ENCODE measurements around the gene GARIN1A. TPM values are rescaled to one million over a fixed set of nuclear protein-coding genes. Genes with fewer than 3 reads are reported as not detected.
"Not testable (repeated sequence)": the region's sequence is repeated elsewhere in the genome, so short reads cannot be mapped to it uniquely, and the experiment has no call there.

The GARIN1A gene
- total RNA-seq (2014; rRNA removed) (0.91 and 3.6 TPM in 2 replicates), Bru-seq, nascent RNA (percentile 50 among the genes with signal in this experiment), BruChase-seq, experiment 1, labeled RNA remaining after a 6-hour chase (percentile 87 among the genes with signal in this experiment), BruChase-seq, experiment 2, labeled RNA remaining after a 2-hour chase (percentile 79 among the genes with signal in this experiment)
- long read RNA-seq, partial matches to known transcripts, result 0 of 1 reads
- long read RNA-seq, other reads (novel, unspliced or antisense), result 1 of 1 reads

DNA sequence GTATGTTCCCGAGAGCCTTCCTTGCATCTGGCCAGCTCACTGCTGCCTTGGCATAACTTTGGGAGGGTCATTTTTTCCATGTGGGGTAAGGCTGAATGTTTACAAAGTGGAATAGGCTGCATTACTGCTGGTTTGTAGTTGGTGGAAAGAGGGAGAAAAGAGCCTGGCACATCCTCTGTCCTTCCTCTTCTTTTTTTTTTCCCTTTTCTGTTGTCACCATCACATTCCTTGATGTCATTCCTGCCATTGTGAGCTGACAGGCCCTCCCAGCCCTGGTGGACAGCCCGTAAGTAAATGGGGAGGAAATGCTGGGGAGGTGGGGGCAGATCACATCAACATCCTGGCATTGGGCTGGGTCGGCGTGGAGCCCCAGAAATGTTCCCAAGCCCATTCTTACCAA is at the start of gene GARIN1A:
Gene GARIN1A, plus strand, starts transcription at position 301 of the 400 bp plus-strand sequence. CDS start 106 bp downstream, outside the sequence.
- no peak within 1 kb of the TSS for H3K4me3 ChIP-seq (ENCODE audit: low read length)
- TF ChIP-seq EZH2 (IDR thresholded peaks at IDR 0.05; ENCODE audit: low read length, unreplicated experiment) (no peak), EZH2phosphoT487 (IDR thresholded peaks at IDR 0.05; ENCODE audit: borderline replicate concordance, low read length) (no peak)
- TF ChIP-seq, protein P1, sequence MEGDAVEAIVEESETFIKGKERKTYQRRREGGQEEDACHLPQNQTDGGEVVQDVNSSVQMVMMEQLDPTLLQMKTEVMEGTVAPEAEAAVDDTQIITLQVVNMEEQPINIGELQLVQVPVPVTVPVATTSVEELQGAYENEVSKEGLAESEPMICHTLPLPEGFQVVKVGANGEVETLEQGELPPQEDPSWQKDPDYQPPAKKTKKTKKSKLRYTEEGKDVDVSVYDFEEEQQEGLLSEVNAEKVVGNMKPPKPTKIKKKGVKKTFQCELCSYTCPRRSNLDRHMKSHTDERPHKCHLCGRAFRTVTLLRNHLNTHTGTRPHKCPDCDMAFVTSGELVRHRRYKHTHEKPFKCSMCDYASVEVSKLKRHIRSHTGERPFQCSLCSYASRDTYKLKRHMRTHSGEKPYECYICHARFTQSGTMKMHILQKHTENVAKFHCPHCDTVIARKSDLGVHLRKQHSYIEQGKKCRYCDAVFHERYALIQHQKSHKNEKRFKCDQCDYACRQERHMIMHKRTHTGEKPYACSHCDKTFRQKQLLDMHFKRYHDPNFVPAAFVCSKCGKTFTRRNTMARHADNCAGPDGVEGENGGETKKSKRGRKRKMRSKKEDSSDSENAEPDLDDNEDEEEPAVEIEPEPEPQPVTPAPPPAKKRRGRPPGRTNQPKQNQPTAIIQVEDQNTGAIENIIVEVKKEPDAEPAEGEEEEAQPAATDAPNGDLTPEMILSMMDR (conservative IDR thresholded peaks at IDR 0.05; ENCODE audit: low read depth, low read length), result no peak
- H3K9me2 ChIP-seq (replicated peaks; ENCODE audit: low read length), result no peaks in the 10 kb centered on the region
- CTCF ChIA-PET, result no interaction called here
- DNase-seq (no peak), ATAC-seq (no peak)
- H3F3A ChIP-seq (ENCODE audit: low read length, unreplicated experiment), result no peaks in the 10 kb centered on the region
- no peaks in the 10 kb centered on the region for H3K9me3 ChIP-seq (ENCODE audit: low read length)
- no peaks in the 10 kb centered on the region for H3K4me1 ChIP-seq (ENCODE audit: insufficient read depth, low read length)
- H2AFZ ChIP-seq (ENCODE audit: low read length), result no peak within 1 kb of the TSS
- no peaks in the 10 kb centered on the region for H3K79me2 ChIP-seq (ENCODE audit: low read length)
- BruUV-seq (replicated peaks), result no TSS peak
- H3K36me3 ChIP-seq (ENCODE audit: low read depth, low read length), result no peaks in the 10 kb centered on the region
- H3K9ac ChIP-seq (ENCODE audit: low read length), result no peak within 1 kb of the TSS
- H3K27ac ChIP-seq (ENCODE audit: low read length), result no peak within 1 kb of the TSS
- no peaks in the 10 kb centered on the region for H3K27me3 ChIP-seq (ENCODE audit: low read length)
- intact Hi-C loops (cut with micrococcal nuclease), result no loop called here
- no peak within 1 kb of the TSS for H3K4me2 ChIP-seq (ENCODE audit: low read length)
- no peaks in the 10 kb centered on the region for H4K20me1 ChIP-seq (ENCODE audit: low read length)
- POLR2A ChIA-PET (ENCODE audit: unreplicated experiment), result interaction anchor here (0.6 kb wide), 1 partner anchor 10 kb away, joined by 3 read pairs; no protein-coding TSS in a partner anchor

DNA sequence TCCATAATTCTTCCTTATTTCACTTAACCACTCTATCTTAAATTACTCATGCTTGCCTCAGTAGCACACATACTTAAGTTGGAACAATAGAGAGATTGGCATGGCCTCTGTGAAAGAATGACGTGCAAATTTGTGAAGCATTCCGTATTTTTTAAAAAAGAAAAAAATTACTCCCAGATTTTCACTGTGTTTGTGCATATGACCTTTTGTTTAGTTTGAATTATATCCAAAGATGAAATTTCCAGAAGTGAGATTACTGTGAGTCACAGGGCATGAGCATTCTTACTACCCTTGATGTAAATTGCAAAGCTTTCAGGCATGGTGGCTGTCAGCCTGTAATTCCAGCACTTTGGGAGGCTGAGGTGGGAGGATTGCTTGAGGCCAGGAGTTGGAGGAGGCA is 45.0 kb upstream of the GARIN1A start:
- H3K4me3 ChIP-seq (ENCODE audit: low read length); H3K36me3 ChIP-seq (ENCODE audit: low read depth, low read length); H4K20me1 ChIP-seq (ENCODE audit: low read length); H3K79me2 ChIP-seq (ENCODE audit: low read length); H3K4me2 ChIP-seq (ENCODE audit: low read length); H3K27ac ChIP-seq (ENCODE audit: low read length); H3K9me3 ChIP-seq (ENCODE audit: low read length); H3F3A ChIP-seq (ENCODE audit: low read length, unreplicated experiment); intact Hi-C loops (cut with micrococcal nuclease); H3K4me1 ChIP-seq (ENCODE audit: insufficient read depth, low read length); POLR2A ChIA-PET (ENCODE audit: unreplicated experiment); H3K9me2 ChIP-seq (replicated peaks; ENCODE audit: low read length); H3K9ac ChIP-seq (ENCODE audit: low read length); H3K27me3 ChIP-seq (ENCODE audit: low read length); CTCF ChIA-PET; H2AFZ ChIP-seq (ENCODE audit: low read length); BruUV-seq (replicated peaks); ATAC-seq: not testable (repeated sequence)
- peak; percentile 4 for DNase-seq

DNA sequence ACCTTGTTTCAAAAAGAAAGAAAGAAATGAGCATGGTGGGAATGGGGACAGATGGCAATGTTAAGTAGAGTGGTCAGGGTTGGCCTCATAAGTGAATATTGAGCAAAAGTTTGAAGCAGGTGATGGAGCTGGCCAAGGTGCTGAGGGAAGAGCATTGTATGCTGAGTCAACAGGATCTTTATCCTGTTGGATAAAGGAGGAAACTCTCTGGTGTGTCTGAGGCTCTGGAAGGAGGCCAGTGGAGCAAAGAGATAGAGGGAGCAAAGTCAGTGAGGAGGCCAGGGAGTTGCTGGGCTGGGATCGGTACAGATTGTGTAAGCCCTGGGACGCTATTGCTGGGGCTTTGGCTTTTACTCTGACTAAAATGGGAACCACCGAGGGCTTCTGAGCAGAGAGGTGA is 38.2 kb upstream of the GARIN1A start:
- H3F3A ChIP-seq (ENCODE audit: low read length, unreplicated experiment); intact Hi-C loops (cut with micrococcal nuclease); H3K9me2 ChIP-seq (replicated peaks; ENCODE audit: low read length); H3K4me1 ChIP-seq (ENCODE audit: insufficient read depth, low read length); CTCF ChIA-PET; H3K9me3 ChIP-seq (ENCODE audit: low read length); H3K4me2 ChIP-seq (ENCODE audit: low read length); H3K79me2 ChIP-seq (ENCODE audit: low read length); DNase-seq; H3K27me3 ChIP-seq (ENCODE audit: low read length); H4K20me1 ChIP-seq (ENCODE audit: low read length); H3K36me3 ChIP-seq (ENCODE audit: low read depth, low read length); H3K9ac ChIP-seq (ENCODE audit: low read length); BruUV-seq (replicated peaks); H3K4me3 ChIP-seq (ENCODE audit: low read length); ATAC-seq; H3K27ac ChIP-seq (ENCODE audit: low read length); H2AFZ ChIP-seq (ENCODE audit: low read length); POLR2A ChIA-PET (ENCODE audit: unreplicated experiment): not testable (repeated sequence)

DNA sequence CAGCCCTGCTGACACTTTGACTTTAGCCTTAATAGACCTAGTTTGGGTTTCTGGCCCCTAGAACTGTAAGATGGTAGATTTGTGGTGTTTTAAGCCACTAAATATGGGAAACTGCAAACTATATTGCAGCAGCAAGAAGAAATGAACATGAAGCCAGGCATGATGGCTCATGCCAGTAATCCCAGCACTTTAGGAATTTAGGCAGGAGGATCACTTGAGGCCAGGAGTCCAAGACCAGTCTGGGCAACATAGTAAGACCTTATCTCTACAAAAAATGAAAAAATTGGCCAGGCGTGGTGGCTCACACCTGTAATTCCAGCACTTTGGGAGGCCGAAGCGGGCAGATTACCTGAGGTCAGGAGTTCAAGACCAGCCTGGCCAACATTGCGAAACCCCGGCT is 26.9 kb upstream of the GARIN1A start:
- H3K9ac ChIP-seq (ENCODE audit: low read length); BruUV-seq (replicated peaks); H3K9me2 ChIP-seq (replicated peaks; ENCODE audit: low read length); H3K79me2 ChIP-seq (ENCODE audit: low read length); H3K27ac ChIP-seq (ENCODE audit: low read length); intact Hi-C loops (cut with micrococcal nuclease); DNase-seq; H2AFZ ChIP-seq (ENCODE audit: low read length); H4K20me1 ChIP-seq (ENCODE audit: low read length); POLR2A ChIA-PET (ENCODE audit: unreplicated experiment); H3K27me3 ChIP-seq (ENCODE audit: low read length); H3K4me1 ChIP-seq (ENCODE audit: insufficient read depth, low read length); ATAC-seq; CTCF ChIA-PET; H3F3A ChIP-seq (ENCODE audit: low read length, unreplicated experiment); H3K4me2 ChIP-seq (ENCODE audit: low read length); H3K4me3 ChIP-seq (ENCODE audit: low read length); H3K36me3 ChIP-seq (ENCODE audit: low read depth, low read length); H3K9me3 ChIP-seq (ENCODE audit: low read length): not testable (repeated sequence)

DNA sequence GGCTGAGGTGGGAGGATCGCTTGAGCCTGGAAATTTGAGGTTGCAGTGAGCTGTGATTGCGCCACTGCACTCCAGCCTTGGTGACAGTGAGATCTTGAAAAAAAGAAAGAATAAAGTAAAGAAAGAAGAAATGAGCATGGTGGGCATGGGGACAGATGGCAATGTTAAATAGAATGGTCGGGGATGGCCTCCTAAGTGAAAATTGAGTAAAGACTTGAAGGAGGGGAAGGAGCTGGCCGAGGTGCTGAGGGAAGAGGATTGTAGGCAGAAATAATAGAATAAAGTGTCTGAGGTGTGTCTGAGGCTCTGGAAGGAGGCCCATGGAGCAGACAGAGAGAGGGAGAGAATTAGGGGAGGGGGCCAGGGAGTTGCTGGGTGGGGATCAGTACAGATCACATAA is 26.2 kb upstream of the GARIN1A start:
- H3K27me3 ChIP-seq (ENCODE audit: low read length); H3F3A ChIP-seq (ENCODE audit: low read length, unreplicated experiment); CTCF ChIA-PET; H3K4me1 ChIP-seq (ENCODE audit: insufficient read depth, low read length); H4K20me1 ChIP-seq (ENCODE audit: low read length); H3K4me3 ChIP-seq (ENCODE audit: low read length); DNase-seq; H3K9ac ChIP-seq (ENCODE audit: low read length); H3K27ac ChIP-seq (ENCODE audit: low read length); H3K9me2 ChIP-seq (replicated peaks; ENCODE audit: low read length); intact Hi-C loops (cut with micrococcal nuclease); H3K79me2 ChIP-seq (ENCODE audit: low read length); BruUV-seq (replicated peaks); H2AFZ ChIP-seq (ENCODE audit: low read length); POLR2A ChIA-PET (ENCODE audit: unreplicated experiment); ATAC-seq; H3K4me2 ChIP-seq (ENCODE audit: low read length); H3K9me3 ChIP-seq (ENCODE audit: low read length); H3K36me3 ChIP-seq (ENCODE audit: low read depth, low read length): not testable (repeated sequence)

DNA sequence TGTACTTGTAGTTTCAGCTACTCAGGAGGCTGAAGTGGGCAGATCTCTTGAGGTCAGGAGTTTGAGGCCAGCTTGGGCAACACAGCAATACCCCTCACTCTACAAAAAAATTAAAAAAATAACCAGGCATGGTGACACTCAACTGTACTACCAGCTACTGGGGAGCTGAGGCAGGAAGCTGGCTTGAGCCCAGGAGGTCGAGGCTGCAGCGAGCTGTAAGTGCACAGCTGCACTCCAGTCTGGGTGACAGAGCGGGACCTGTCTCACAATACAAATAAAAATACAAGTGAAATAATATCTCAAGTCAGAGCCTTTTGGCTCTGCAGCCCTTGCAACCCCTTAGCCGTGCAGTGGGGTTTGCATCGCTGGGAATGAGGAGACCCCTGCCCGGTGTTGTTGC is 25.2 kb upstream of the GARIN1A start:
- H3K79me2 ChIP-seq (ENCODE audit: low read length); CTCF ChIA-PET; H3K27me3 ChIP-seq (ENCODE audit: low read length); POLR2A ChIA-PET (ENCODE audit: unreplicated experiment); H3K4me3 ChIP-seq (ENCODE audit: low read length); H3K9ac ChIP-seq (ENCODE audit: low read length); intact Hi-C loops (cut with micrococcal nuclease); H2AFZ ChIP-seq (ENCODE audit: low read length); ATAC-seq; H3K9me2 ChIP-seq (replicated peaks; ENCODE audit: low read length); H4K20me1 ChIP-seq (ENCODE audit: low read length); H3K4me2 ChIP-seq (ENCODE audit: low read length); BruUV-seq (replicated peaks); H3F3A ChIP-seq (ENCODE audit: low read length, unreplicated experiment); H3K36me3 ChIP-seq (ENCODE audit: low read depth, low read length); H3K27ac ChIP-seq (ENCODE audit: low read length); DNase-seq; H3K4me1 ChIP-seq (ENCODE audit: insufficient read depth, low read length); H3K9me3 ChIP-seq (ENCODE audit: low read length): not testable (repeated sequence)

Measured in PC-3 (cell line).